Prostate gland (tissue), 2 donors: ENCODE measurements around the gene MRM2.

Experiments
- POLR2A ChIP-seq: fragments of 450-650 bp; IDR thresholded peaks from one replicate; pipeline ENCODE4 v1.6.1; 2016; ENCODE audit warnings: antibody characterized with exemption, mild to moderate bottlenecking
- POLR2AphosphoS5 ChIP-seq: sonication (generic); formaldehyde crosslinking; IDR thresholded peaks from one replicate; pipeline ENCODE4 v1.6.1; 2017; ENCODE audit warnings: antibody characterized with exemption
- TF ChIP-seq, protein P1 (sequence below), 4 experiments: fragments of 200-600 bp in 2 of 4; fragments of 450-650 bp in 2 of 4; sonication (generic) in 2 of 4; IDR thresholded peaks; 1 replicate in 3 of 4; 2 replicates in 1 of 4; pipeline ENCODE4 v1.5.1; 2016 to 2019; ENCODE audit warnings: antibody characterized with exemption in 4 of 4, mild to moderate bottlenecking in 2 of 4, moderate library complexity in 2 of 4

DNA sequence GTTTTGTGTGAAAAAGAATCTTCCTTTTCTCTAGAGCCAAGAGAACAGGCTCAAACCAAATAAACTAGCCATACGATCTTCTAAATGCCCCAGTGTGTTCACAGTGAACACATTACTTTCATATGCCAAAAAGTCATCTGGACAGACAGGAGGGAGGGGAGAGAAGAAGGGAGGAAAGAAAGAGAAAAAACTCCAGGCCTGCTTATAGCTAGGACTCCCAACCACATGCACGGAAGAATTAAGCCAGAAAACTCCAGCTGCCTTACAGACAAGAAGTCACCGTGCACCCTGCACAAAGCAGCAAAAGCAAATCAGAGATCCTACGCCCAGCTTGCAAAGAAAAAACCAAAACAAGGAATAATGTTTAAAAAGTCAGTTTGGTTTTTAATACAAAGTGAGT, 37.9 kb upstream of the MRM2 start:
- TF ChIP-seq POLR2A: no peak
- TF ChIP-seq POLR2AphosphoS5: no peak
- TF ChIP-seq, protein P1, sequence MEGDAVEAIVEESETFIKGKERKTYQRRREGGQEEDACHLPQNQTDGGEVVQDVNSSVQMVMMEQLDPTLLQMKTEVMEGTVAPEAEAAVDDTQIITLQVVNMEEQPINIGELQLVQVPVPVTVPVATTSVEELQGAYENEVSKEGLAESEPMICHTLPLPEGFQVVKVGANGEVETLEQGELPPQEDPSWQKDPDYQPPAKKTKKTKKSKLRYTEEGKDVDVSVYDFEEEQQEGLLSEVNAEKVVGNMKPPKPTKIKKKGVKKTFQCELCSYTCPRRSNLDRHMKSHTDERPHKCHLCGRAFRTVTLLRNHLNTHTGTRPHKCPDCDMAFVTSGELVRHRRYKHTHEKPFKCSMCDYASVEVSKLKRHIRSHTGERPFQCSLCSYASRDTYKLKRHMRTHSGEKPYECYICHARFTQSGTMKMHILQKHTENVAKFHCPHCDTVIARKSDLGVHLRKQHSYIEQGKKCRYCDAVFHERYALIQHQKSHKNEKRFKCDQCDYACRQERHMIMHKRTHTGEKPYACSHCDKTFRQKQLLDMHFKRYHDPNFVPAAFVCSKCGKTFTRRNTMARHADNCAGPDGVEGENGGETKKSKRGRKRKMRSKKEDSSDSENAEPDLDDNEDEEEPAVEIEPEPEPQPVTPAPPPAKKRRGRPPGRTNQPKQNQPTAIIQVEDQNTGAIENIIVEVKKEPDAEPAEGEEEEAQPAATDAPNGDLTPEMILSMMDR (IDR thresholded peaks at IDR 0.05): no peak
